HepG2 (cell line): Measurements from ENCODE around the gene GDI1. TPM values are rescaled to one million over a fixed set of nuclear protein-coding genes. Genes with fewer than 3 reads are reported as not detected.

Experiments
- CCAR2 ChIP-seq: fragments of 200-400 bp; formaldehyde crosslinking; optimal IDR thresholded peaks from 2 replicates; pipeline ENCODE3; 2018; ENCODE audit warnings: low read depth, mild to moderate bottlenecking, low read length, moderate library complexity
- CENPX ChIP-seq: sonication (generic); formaldehyde crosslinking; IDR thresholded peaks from 2 replicates; pipeline ENCODE4 v1.9.0; 2021; ENCODE audit warnings: mild to moderate bottlenecking, missing genetic modification reagents, moderate library complexity
- HNF4A ChIP-seq: sonication (generic); formaldehyde crosslinking; IDR thresholded peaks from 2 replicates; pipeline ENCODE4 v1.4.0; 2020; ENCODE audit warnings: missing genetic modification reagents
- MLLT10 ChIP-seq: sonication (generic); formaldehyde crosslinking; IDR thresholded peaks from 2 replicates; pipeline ENCODE4 v1.4.0; 2020; ENCODE audit warnings: missing genetic modification reagents
- NR3C1 ChIP-seq: sonication (generic); formaldehyde crosslinking; IDR thresholded peaks from 2 replicates; pipeline ENCODE4 v1.4.0; 2020; ENCODE audit warnings: missing genetic modification reagents
- RARA ChIP-seq: IDR thresholded peaks from 2 replicates; pipeline ENCODE4 v1.6.1; 2016; ENCODE audit warnings: missing genetic modification reagents, missing compliant biosample characterization
- REL ChIP-seq: sonication (generic); formaldehyde crosslinking; conservative IDR thresholded peaks from 2 replicates; pipeline ENCODE4 v1.8.0; 2022; ENCODE audit warnings: mild to moderate bottlenecking, missing genetic modification reagents, moderate library complexity
- SIN3A ChIP-seq: IDR thresholded peaks from 2 replicates; pipeline ENCODE4 v1.6.1; 2011; ENCODE audit warnings: low read depth, mild to moderate bottlenecking, control low read depth, low read length, borderline replicate concordance
- SMARCE1 ChIP-seq: fragments of 450-650 bp; IDR thresholded peaks from 2 replicates; pipeline ENCODE4 v1.6.1; 2017; ENCODE audit warnings: borderline replicate concordance
- TARDBP ChIP-seq: sonication (generic); formaldehyde crosslinking; IDR thresholded peaks from 2 replicates; pipeline ENCODE4 v1.8.0; 2022; ENCODE audit warnings: mild to moderate bottlenecking, missing genetic modification reagents
- TBX3 ChIP-seq: fragments of 450-650 bp; IDR thresholded peaks from 2 replicates; pipeline ENCODE4 v1.6.1; 2017; ENCODE audit warnings: antibody characterized with exemption, mild to moderate bottlenecking, inconsistent platforms, borderline replicate concordance
- TOE1 ChIP-seq: sonication (generic); formaldehyde crosslinking; IDR thresholded peaks from 2 replicates; pipeline ENCODE4 v1.4.0; 2020; ENCODE audit warnings: mild to moderate bottlenecking, missing genetic modification reagents
- TSC22D2 ChIP-seq: sonication (generic); formaldehyde crosslinking; IDR thresholded peaks from 2 replicates; pipeline ENCODE4 v1.5.1; 2020; ENCODE audit warnings: missing genetic modification reagents, mild to moderate bottlenecking, borderline replicate concordance
- ZFX ChIP-seq: sonication (generic); formaldehyde crosslinking; IDR thresholded peaks from 2 replicates; pipeline ENCODE4 v1.4.0; 2020; ENCODE audit warnings: mild to moderate bottlenecking, low read depth, missing genetic modification reagents, moderate library complexity
- ZNF337 ChIP-seq: sonication (generic); formaldehyde crosslinking; IDR thresholded peaks from 2 replicates; pipeline ENCODE4 v1.5.1; 2020; ENCODE audit warnings: missing genetic modification reagents, low read depth, mild to moderate bottlenecking, borderline replicate concordance
- ZNF343 ChIP-seq: sonication (generic); formaldehyde crosslinking; IDR thresholded peaks from 2 replicates; pipeline ENCODE4 v1.4.0; 2020; ENCODE audit warnings: mild to moderate bottlenecking, missing genetic modification reagents
- ZNF407 ChIP-seq: sonication (generic); formaldehyde crosslinking; IDR thresholded peaks from one replicate; pipeline ENCODE4 v1.5.1; 2020; ENCODE audit warnings: mild to moderate bottlenecking, missing genetic modification reagents; ENCODE audit errors: not compliant biosample characterization
- ZNF547 ChIP-seq: sonication (generic); formaldehyde crosslinking; IDR thresholded peaks from 2 replicates; pipeline ENCODE4 v1.5.1; 2020; ENCODE audit warnings: mild to moderate bottlenecking, missing genetic modification reagents
- ZNF687 ChIP-seq: sonication (generic); formaldehyde crosslinking; IDR thresholded peaks from 2 replicates; pipeline ENCODE4 v1.5.1; 2020; ENCODE audit warnings: mild to moderate bottlenecking, missing genetic modification reagents, moderate library complexity
- ZNF703 ChIP-seq: sonication (generic); formaldehyde crosslinking; IDR thresholded peaks from 2 replicates; pipeline ENCODE4 v1.5.1; 2020; ENCODE audit warnings: missing genetic modification reagents, mild to moderate bottlenecking, moderate library complexity, borderline replicate concordance
- polyA plus RNA-seq, 8 experiments: library from polyadenylated mRNA; depleted of rRNA in 3 of 8; stranded (reverse) in 7 of 8; unstranded in 1 of 8; fragments of >200 nt; fragmentation: Illumina TruSeq in 4 of 8; extraction: Trizol in 4 of 8; gene quantifications; 2 replicates each; pipeline versions ENCODE4 v1.2.1 to v1.2.3, GENCODE V29; 2011 to 2016; ENCODE audit warnings: low read depth in 4 of 8, missing spikeins in 1 of 8, mixed read lengths in 1 of 8; ENCODE audit not compliant: insufficient read depth in 1 of 8
- total RNA-seq, 5 experiments: library from RNA; depleted of rRNA; stranded (reverse); fragments of >200 nt; fragmentation: Illumina TruSeq; extraction: Trizol; gene quantifications; 2 replicates each; pipeline ENCODE4 v1.2.3, GENCODE V29; 2016; ENCODE audit warnings: low read depth in 1 of 5

The GDI1 gene
- total and polyA plus RNA-seq, 2 of the 13 experiments (the other 11 are each of a cell fraction or from before 2014, with no cell fraction given), result 17.4 to 105 TPM

GRCh38 chrX:154486052-154486395 lies 49.1 kb downstream of the GDI1 start (continued):
- TF ChIP-seq TARDBP (CRISPR knock-in tag) (no peak), SIN3A (no peak), ZNF547 (CRISPR knock-in tag) (0 out of 2 replicates have a peak, but pooled peaks have one; percentile 32), ZNF703 (CRISPR knock-in tag) (0 out of 2 replicates have a peak, but pooled peaks have one; percentile 29), ZNF687 (CRISPR knock-in tag) (peak; percentile 89), REL (CRISPR knock-in tag) (no peak), RARA (CRISPR knock-in tag) (no peak), ZNF343 (CRISPR knock-in tag) (no peak), ZNF407 (no peak), TOE1 (CRISPR knock-in tag) (no peak), CENPX (CRISPR knock-in tag) (no peak), SMARCE1 (no peak), ZFX (0 out of 2 replicates have a peak, but pooled peaks have one; percentile 32), MLLT10 (CRISPR knock-in tag) (no peak), TSC22D2 (no peak), HNF4A (CRISPR knock-in tag) (no peak), CCAR2 (no peak), NR3C1 (CRISPR knock-in tag) (no peak), TBX3 (no peak), ZNF337 (CRISPR knock-in tag) (no peak)
